Cerebellar nuclear complex (tissue), 1 donor: ENCODE results near the gene SEC23B.

Source experiments
- DNase-seq, 2 experiments: peaks; one replicate each; lab custom pipeline; 2025; lab: John Stamatoyannopoulos, UW

Gene SEC23B

GRCh38 chr20:18587665-18588573 is 80.2 kb downstream of the SEC23B start, which contains the start of gene DTD1:
DTD1 (plus strand) TSS chr20:18588054; CDS start chr20:18588073, 19 bp downstream.
- DNase-seq, result peak; percentile 52 to 71

DNA sequence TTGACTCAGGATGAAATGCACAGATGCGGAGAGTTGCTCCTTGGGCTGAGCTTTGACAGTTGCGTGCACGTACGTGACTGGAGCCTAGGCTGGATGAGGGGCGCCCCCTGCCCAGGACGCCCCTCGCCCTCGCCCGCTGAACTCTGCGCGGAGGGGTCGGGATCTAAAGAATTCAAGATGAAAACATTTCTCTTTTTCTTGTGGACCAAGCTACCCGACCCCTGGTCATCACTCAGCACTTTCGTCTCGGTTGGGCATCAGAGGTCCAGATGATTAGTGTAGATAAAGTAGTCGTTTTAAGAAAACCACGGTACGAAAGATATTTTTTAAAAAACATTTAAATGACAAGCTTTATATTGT is 80.8 kb downstream of the SEC23B start:
- DNase-seq, result no peak

- DNase-seq, result no peak
These were observed 82.4 kb downstream of the SEC23B start for GRCh38 chr20:18589941-18590674.

DNA sequence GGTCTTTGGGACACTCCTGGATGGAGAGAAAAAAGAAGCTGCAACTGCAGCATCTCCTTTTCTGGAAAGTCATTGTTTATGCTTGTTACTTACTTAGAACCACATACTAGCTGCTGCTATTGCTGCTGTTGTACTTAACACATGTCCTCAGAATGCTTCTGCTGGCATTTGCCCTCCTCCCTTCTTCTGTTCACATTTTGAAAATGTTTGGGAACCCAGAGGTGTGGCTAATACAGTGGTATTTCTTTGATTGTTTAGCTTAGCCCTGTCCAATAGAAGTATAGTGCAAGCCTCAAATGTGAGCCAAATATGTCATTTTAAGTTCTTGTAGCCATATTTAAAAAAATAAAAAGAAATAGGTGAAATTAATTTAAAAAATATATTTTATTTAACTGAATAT is 88.5 kb downstream of the SEC23B start:
- DNase-seq, result no peak

GRCh38 chr20:18609741-18610140 is 102.0 kb downstream of the SEC23B start:
- DNase-seq, result no peak
